GM18519 (cell line): ENCODE results near the gene VEZT.

Experiments used
- ATAC-seq: cut with Tn5 transposase; IDR thresholded peaks from one replicate; pipeline ENCODE4 v1.9.1; 2021; ENCODE audit warnings: mild to moderate bottlenecking, moderate library complexity; ENCODE audit not compliant: unreplicated experiment, low FRiP score

The VEZT gene

GRCh38 chr12:95343461-95344230, 126.0 kb downstream of the VEZT start:
- no peak for ATAC-seq

- no peak for ATAC-seq
Measured at GRCh38 chr12:95349291-95349690, 131.7 kb downstream of the VEZT start.

- ATAC-seq: no peak
Measured at GRCh38 chr12:95351748-95352147, 134.1 kb downstream of the VEZT start.
